SK-N-MC (cell line): ENCODE measurements around the gene MKLN1.

ENCODE experiments used
- DNase-seq: peaks from one replicate; pipeline ENCODE4 v3.0.0-alpha.2; 2011; ENCODE audit warnings: low read depth, low spot score
- H3K27ac ChIP-seq: fragments of 200-600 bp; sonication (generic); 2 replicates; pipeline ENCODE4 v1.5.1; 2016; ENCODE audit warnings: mixed run types
- H3K36me3 ChIP-seq: fragments of 200-600 bp; sonication (generic); 2 replicates; pipeline ENCODE4 v1.6.1; 2017; ENCODE audit warnings: antibody characterized with exemption, low read length, mixed read lengths; ENCODE audit not compliant: insufficient read depth
- H3K4me3 ChIP-seq: fragments of 200-600 bp; sonication (generic); 2 replicates; pipeline ENCODE4 v1.5.1; 2016
- H3K9ac ChIP-seq: fragments of 200-600 bp; sonication (generic); 2 replicates; pipeline ENCODE4 v1.8.0; 2017; ENCODE audit warnings: mixed run types, mixed read lengths; ENCODE audit not compliant: insufficient read length
- H3K9me3 ChIP-seq: fragments of 200-600 bp; sonication (generic); 2 replicates; pipeline ENCODE4 v1.6.1; 2017; ENCODE audit warnings: low read depth, mild to moderate bottlenecking, antibody characterized with exemption, low read length, moderate library complexity, mixed read lengths
- EZH2 ChIP-seq: fragments of 200-600 bp; sonication (generic); IDR thresholded peaks from one replicate; pipeline ENCODE4 v1.6.1; 2017; ENCODE audit warnings: antibody characterized with exemption
- FOXP2 ChIP-seq: optimal IDR thresholded peaks from 2 replicates; pipeline ENCODE3; 2011; ENCODE audit warnings: mild to moderate bottlenecking, moderate library complexity; ENCODE audit not compliant: insufficient read depth; ENCODE audit errors: extremely low read length, control extremely low read depth
- POLR2AphosphoS5 ChIP-seq: IDR thresholded peaks from 2 replicates; pipeline ENCODE4 v1.6.1; 2012; ENCODE audit warnings: mild to moderate bottlenecking, low read depth, low read length, borderline replicate concordance

MKLN1 gene

DNA sequence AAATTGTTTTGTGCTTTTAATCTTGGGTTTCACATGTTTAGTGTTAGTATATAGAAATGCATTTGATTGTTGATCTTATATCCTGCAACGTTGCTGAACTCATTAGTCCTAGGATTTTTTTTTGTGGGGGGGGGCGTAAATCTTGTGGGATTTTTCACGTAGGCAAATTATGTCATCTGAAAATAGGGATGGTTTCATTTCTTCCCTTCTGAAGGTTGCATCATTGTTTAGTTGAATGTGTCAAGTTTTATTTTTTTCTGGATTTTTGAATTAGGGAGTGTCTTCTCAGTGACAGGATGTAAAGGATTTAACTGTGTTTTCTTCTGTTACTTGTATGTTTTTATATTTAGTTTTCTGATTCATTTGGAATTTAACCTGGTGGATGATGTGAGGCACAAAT, 26.7 kb downstream of the MKLN1 start:
- peaks cover 11% of the 10 kb centered on the region; the same call in 1 of the 2 replicates for H3K9me3 ChIP-seq
- no peak overlapping the region for H3K4me3 ChIP-seq
- H3K9ac ChIP-seq, result no peak overlapping the region
- TF ChIP-seq POLR2AphosphoS5, result no peak
- no peak for TF ChIP-seq FOXP2
- TF ChIP-seq EZH2, result no peak
- no peak for DNase-seq
- peaks cover 35% of the 10 kb centered on the region for H3K36me3 ChIP-seq
- H3K27ac ChIP-seq, result no peak overlapping the region

DNA sequence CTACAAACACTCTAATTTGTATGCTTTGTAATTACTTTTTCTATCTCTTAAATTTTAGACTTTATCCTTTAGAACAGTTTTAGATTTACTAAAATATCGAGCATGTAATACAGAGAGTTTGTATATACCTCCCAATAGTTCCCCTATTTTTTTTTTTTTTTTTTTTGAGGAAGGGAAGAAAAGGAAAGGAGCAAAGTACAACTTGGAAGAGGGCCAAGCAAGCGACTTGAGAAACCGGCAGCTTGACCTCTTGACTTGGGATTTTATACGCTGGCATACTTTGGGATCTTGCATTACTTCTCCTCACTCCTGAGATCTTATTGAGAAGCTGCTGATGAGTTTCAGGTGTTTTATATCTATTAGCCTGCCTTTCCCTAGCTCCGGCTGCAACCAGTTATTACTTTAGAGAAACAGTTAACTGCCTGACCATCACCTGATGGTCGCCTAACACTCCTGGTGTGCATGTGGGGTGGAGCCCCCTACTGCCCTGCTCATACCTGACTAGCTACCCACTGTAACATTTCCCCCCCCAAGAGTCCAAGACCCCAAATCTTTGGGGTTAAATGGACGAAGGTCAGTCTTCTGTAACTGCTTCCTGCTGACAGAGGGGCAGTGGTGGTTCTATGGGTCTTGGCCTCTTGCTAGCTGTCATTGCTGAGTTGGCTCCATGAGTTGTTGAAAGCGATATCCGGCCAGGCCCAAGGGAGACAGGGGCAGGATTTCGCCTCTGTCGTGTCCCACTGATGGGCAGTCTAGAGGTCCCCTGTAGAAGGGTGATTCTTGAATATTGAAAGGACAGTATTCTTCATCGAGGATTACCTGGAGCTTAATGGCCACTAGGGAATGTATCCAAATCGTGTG, 28.5 kb downstream of the MKLN1 start:
- H3K9ac ChIP-seq, result no peak overlapping the region
- H3K27ac ChIP-seq, result no peak overlapping the region
- H3K9me3 ChIP-seq, result peaks cover 11% of the 10 kb centered on the region; the same call in 1 of the 2 replicates
- peaks cover 25% of the 10 kb centered on the region for H3K36me3 ChIP-seq
- DNase-seq, result no peak
- no peak for TF ChIP-seq EZH2
- no peak overlapping the region for H3K4me3 ChIP-seq

GRCh38 chr7:131357282-131357880, 29.7 kb downstream of the MKLN1 start:
- no peak for DNase-seq
- Histone ChIP-seq H3K9ac (no peak overlapping the region), H3K27ac (no peak overlapping the region)

GRCh38 chr7:131358636-131359035, 31.0 kb downstream of the MKLN1 start:
- Histone ChIP-seq H3K4me3 (no peak overlapping the region), H3K27ac (no peak overlapping the region), H3K9ac (no peak overlapping the region), H3K36me3 (peaks cover 22% of the 10 kb centered on the region), H3K9me3 (peaks cover 14% of the 10 kb centered on the region; the same call in 1 of the 2 replicates)
- DNase-seq, result no peak
- TF ChIP-seq POLR2AphosphoS5 (no peak), EZH2 (no peak), FOXP2 (no peak)

More at GRCh38 chr7:131357282-131357880, 29.7 kb downstream of the MKLN1 start:
- Histone ChIP-seq H3K4me3 (no peak overlapping the region), H3K36me3 (peaks cover 24% of the 10 kb centered on the region), H3K9me3 (peaks cover 11% of the 10 kb centered on the region; the same call in 1 of the 2 replicates)
- TF ChIP-seq POLR2AphosphoS5 (no peak), EZH2 (no peak), FOXP2 (no peak)

DNA sequence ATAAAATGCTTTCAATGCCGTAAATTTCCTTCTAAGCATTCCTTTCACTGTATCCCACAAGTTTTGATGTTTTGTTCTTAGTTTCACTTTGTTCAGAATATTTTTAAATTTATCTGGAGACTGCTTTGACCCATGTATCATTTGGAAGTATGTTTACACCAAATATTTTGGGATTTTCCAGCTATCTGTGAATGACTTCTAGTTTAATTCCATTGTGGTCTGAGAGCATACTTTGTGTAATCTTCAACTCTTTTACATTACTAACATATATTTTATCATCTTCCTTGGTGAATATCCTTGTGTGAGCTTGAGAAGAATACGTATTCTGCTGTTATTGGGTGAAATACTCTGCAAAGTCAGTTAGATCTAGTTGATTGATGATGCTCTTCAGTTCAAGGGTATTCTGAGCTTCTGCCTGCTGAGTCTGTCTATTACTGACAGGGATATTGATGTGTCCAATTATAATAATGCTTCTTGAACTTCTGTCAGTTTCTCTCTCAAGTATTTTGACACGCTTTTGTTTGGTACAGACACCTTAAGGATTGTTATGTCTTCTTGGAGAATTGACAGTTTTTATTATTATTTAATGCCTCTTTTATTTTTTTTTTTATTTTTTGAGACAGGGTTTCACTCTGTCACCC, 31.6 kb downstream of the MKLN1 start:
- H3K36me3 ChIP-seq, result peaks cover 22% of the 10 kb centered on the region
- H3K4me3 ChIP-seq, result no peak overlapping the region
- TF ChIP-seq EZH2, result no peak
- TF ChIP-seq POLR2AphosphoS5, result no peak
- no peak for TF ChIP-seq FOXP2
- no peak overlapping the region for H3K9ac ChIP-seq
- DNase-seq, result no peak
- peaks cover 16% of the 10 kb centered on the region; the same call in 1 of the 2 replicates for H3K9me3 ChIP-seq
- no peak overlapping the region for H3K27ac ChIP-seq

- H3K36me3 ChIP-seq, result peaks cover 15% of the 10 kb centered on the region; the same call in 1 of the 2 replicates
- no peak overlapping the region for H3K9ac ChIP-seq
- no peak for DNase-seq
- H3K4me3 ChIP-seq, result no peak overlapping the region
- peaks cover 16% of the 10 kb centered on the region; the same call in 1 of the 2 replicates for H3K9me3 ChIP-seq
- no peak for TF ChIP-seq FOXP2
- TF ChIP-seq POLR2AphosphoS5, result no peak
- no peak for TF ChIP-seq EZH2
- no peak overlapping the region for H3K27ac ChIP-seq
Observed at GRCh38 chr7:131363719-131364118, 36.0 kb downstream of the MKLN1 start.

DNA sequence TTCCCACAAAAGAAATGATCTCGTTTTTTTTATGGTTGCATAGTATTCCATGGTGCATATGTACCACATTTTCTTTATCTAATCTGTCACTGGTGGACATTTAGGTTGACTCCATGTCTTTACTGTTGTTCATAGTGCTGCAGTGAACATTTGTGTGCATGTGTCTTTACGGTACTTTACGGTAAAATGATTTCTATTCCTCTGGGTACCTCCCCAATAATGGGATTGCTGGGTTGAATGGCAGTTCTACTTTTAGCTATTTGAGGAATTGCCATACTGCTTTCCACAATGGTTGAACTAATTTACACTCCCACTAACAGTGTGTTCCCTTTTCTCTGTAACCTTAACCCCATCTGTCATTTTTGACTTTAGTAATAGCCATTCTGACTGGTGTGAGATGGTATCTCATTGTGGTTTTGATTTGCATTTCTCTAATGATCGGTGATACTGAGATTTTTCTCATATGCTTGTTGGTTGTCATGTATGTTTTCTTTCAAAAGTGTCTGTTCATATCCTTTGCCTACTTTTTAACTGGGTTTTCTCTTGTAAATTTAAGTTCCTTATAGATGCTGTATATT, 37.2 kb downstream of the MKLN1 start:
- DNase-seq, result no peak
- H3K9me3 ChIP-seq, result peaks cover 15% of the 10 kb centered on the region; the same call in 1 of the 2 replicates
- H3K27ac ChIP-seq, result no peak overlapping the region
- H3K36me3 ChIP-seq, result peaks cover 15% of the 10 kb centered on the region; the same call in 1 of the 2 replicates
- no peak for TF ChIP-seq POLR2AphosphoS5
- TF ChIP-seq FOXP2, result no peak
- no peak for TF ChIP-seq EZH2
- H3K9ac ChIP-seq, result no peak overlapping the region
- no peak overlapping the region for H3K4me3 ChIP-seq

GRCh38 chr7:131365838-131366237, 38.2 kb downstream of the MKLN1 start:
- Histone ChIP-seq H3K9me3 (peaks cover 10% of the 10 kb centered on the region; the same call in 1 of the 2 replicates), H3K36me3 (peaks cover 10% of the 10 kb centered on the region; the same call in 1 of the 2 replicates), H3K27ac (no peak overlapping the region), H3K4me3 (no peak overlapping the region), H3K9ac (no peak overlapping the region)
- no peak for DNase-seq
- no peak for TF ChIP-seq FOXP2
